Measurements from ENCODE around the gene GALNT13.

DNA sequence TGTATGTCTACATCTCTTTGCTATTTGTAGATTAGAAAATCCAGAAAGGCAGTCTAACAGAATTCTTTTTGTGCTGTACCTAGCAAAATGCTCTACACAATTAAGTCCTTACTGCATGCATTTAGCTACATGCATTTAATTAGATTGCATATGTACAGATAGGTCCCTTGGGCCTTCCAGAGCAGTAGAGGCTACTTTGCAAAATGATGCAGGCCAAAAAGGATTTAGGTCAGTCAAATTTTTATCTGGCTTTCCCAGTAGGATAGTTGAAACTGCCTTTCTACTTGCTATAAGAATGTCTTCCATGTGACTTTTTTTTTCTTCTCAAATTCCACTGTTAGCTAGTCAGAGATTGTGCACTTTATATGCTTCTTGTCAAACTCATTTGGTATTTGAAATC lies 19.3 kb downstream of the GALNT13 start:
- TF ChIP-seq CTCF (conservative IDR thresholded peaks at IDR 0.05; ENCODE audit: low read length) (no peak), EZH2phosphoT487 (IDR thresholded peaks at IDR 0.05; ENCODE audit: borderline replicate concordance) (no peak)
